Hepatocyte (in vitro differentiated cells): ENCODE results near the gene CDK17. TPM values are rescaled to one million over a fixed set of nuclear protein-coding genes. Genes with fewer than 3 reads are reported as not detected.

Experiments used
- DNase-seq: peaks from one replicate; pipeline ENCODE4 v3.0.0-alpha.2; 2016; ENCODE audit warnings: low spot score
- H2AFZ ChIP-seq: fragments of 200-600 bp; sonication (generic); 2 replicates; pipeline ENCODE4 v1.6.0; 2016; ENCODE audit warnings: antibody characterized with exemption, mild to moderate bottlenecking
- H3K27ac ChIP-seq: fragments of 200-600 bp; sonication (generic); 2 replicates; pipeline ENCODE4 v1.5.1; 2016; ENCODE audit warnings: mild to moderate bottlenecking
- H3K27me3 ChIP-seq: fragments of 200-600 bp; sonication (generic); 2 replicates; pipeline ENCODE4 v1.6.1; 2016
- H3K36me3 ChIP-seq: fragments of 200-600 bp; sonication (generic); replicated peaks from 2 replicates; pipeline ENCODE4 v1.5.1; 2016; ENCODE audit warnings: low read depth; ENCODE audit not compliant: insufficient read depth
- H3K4me1 ChIP-seq: fragments of 200-600 bp; sonication (generic); 2 replicates; pipeline ENCODE4 v1.5.1; 2016; ENCODE audit warnings: mild to moderate bottlenecking, moderate library complexity; ENCODE audit not compliant: insufficient read depth
- H3K4me2 ChIP-seq: fragments of 200-600 bp; sonication (generic); 2 replicates; pipeline ENCODE4 v1.6.0; 2016
- H3K4me3 ChIP-seq: fragments of 200-600 bp; sonication (generic); 2 replicates; pipeline ENCODE4 v1.5.1; 2016; ENCODE audit warnings: mild to moderate bottlenecking
- H3K79me2 ChIP-seq: fragments of 200-600 bp; sonication (generic); 2 replicates; pipeline ENCODE4 v1.6.0; 2017; ENCODE audit warnings: mild to moderate bottlenecking
- H3K9me2 ChIP-seq: fragments of 200-600 bp; sonication (generic); replicated peaks from 2 replicates; pipeline ENCODE4 v1.6.0; 2017; ENCODE audit warnings: mild to moderate bottlenecking; ENCODE audit not compliant: insufficient read depth
- H3K9me3 ChIP-seq: fragments of 200-600 bp; sonication (generic); 2 replicates; pipeline ENCODE4 v1.5.1; 2016; ENCODE audit warnings: low read depth, mild to moderate bottlenecking
- H4K20me1 ChIP-seq: fragments of 200-600 bp; sonication (generic); 2 replicates; pipeline ENCODE4 v1.6.0; 2016; ENCODE audit warnings: mild to moderate bottlenecking; ENCODE audit not compliant: insufficient read depth, poor library complexity, severe bottlenecking
- EZH2 ChIP-seq: fragments of 200-600 bp; sonication (generic); IDR thresholded peaks from 2 replicates; pipeline ENCODE4 v1.6.1; 2016; ENCODE audit warnings: antibody characterized with exemption, mild to moderate bottlenecking, borderline replicate concordance
- EZH2phosphoT487 ChIP-seq: fragments of 200-600 bp; sonication (generic); IDR thresholded peaks from one replicate; pipeline ENCODE4 v1.6.1; 2018; ENCODE audit warnings: antibody characterized with exemption, mild to moderate bottlenecking, low read depth, moderate library complexity; ENCODE audit not compliant: unreplicated experiment, severe bottlenecking
- WGBS: methylation state at CpG from one replicate; pipeline ENCODE4 v1.1.6; 2016; ENCODE audit warnings: low lambda C conversion rate; ENCODE audit errors: missing lambda C conversion rate; 5-methylcytosine and 5-hydroxymethylcytosine counted together
- polyA plus RNA-seq: library from polyadenylated mRNA; unstranded; fragments of >200 nt; fragmentation: Nextera tagmentation; extraction: Ambion mirVana; gene quantifications from 2 replicates; pipeline ENCODE4 v1.2.1, GENCODE V29; 2016
- total RNA-seq: library from RNA; depleted of rRNA; stranded (reverse); fragments of >200 nt; gene quantifications from 2 replicates; pipeline ENCODE4 v1.2.3, GENCODE V29; 2014
- TF ChIP-seq, protein P1 (sequence below): fragments of 200-600 bp; sonication (generic); IDR thresholded peaks from 2 replicates; pipeline ENCODE4 v1.5.1; 2016; ENCODE audit warnings: antibody characterized with exemption, mild to moderate bottlenecking; ENCODE audit not compliant: poor library complexity

The CDK17 gene
- total and polyA plus RNA-seq, 2 experiments from 2014 or later = 13.8 to 33.1 TPM

DNA sequence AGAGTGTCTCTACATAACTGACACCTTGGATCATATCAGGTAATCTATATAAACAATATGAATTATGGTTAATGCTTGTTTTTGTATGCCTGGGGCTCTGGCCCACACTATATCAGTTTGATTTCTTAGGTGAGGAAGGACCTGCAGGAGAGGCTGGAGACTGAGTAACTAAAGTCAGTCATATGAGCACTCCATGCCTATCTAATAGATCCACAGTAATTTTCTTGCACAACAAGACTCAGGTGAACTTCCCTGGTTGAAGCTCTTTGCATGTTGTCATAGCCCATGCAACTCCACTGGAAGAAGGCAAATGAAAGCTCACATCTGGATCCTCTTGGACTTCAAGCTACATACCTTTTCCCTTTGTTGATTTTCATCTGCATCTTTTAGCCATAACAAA is 62.3 kb downstream of the CDK17 start:
- H3K79me2 ChIP-seq = peaks cover 72% of the 10 kb centered on the region
- H2AFZ ChIP-seq = no peak overlapping the region
- peaks cover 8% of the 10 kb centered on the region for H3K9me3 ChIP-seq
- H3K4me2 ChIP-seq = peak overlapping the region; percentile 15
- no peaks in the 10 kb centered on the region for H4K20me1 ChIP-seq
- TF ChIP-seq EZH2 = no peak
- no peak for TF ChIP-seq EZH2phosphoT487
- TF ChIP-seq, protein P1, sequence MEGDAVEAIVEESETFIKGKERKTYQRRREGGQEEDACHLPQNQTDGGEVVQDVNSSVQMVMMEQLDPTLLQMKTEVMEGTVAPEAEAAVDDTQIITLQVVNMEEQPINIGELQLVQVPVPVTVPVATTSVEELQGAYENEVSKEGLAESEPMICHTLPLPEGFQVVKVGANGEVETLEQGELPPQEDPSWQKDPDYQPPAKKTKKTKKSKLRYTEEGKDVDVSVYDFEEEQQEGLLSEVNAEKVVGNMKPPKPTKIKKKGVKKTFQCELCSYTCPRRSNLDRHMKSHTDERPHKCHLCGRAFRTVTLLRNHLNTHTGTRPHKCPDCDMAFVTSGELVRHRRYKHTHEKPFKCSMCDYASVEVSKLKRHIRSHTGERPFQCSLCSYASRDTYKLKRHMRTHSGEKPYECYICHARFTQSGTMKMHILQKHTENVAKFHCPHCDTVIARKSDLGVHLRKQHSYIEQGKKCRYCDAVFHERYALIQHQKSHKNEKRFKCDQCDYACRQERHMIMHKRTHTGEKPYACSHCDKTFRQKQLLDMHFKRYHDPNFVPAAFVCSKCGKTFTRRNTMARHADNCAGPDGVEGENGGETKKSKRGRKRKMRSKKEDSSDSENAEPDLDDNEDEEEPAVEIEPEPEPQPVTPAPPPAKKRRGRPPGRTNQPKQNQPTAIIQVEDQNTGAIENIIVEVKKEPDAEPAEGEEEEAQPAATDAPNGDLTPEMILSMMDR = no peak
- no peak overlapping the region for H3K27ac ChIP-seq
- no peaks in the 10 kb centered on the region for H3K36me3 ChIP-seq
- no peak overlapping the region for H3K4me3 ChIP-seq
- H3K27me3 ChIP-seq = no peaks in the 10 kb centered on the region
- DNase-seq = peak; percentile 6
- no peaks in the 10 kb centered on the region for H3K4me1 ChIP-seq
- H3K9me2 ChIP-seq = no peaks in the 10 kb centered on the region

GRCh38 chr12:96336489-96336888 is 63.8 kb downstream of the CDK17 start:
- Histone ChIP-seq H3K9me3 (peaks cover 8% of the 10 kb centered on the region), H4K20me1 (no peaks in the 10 kb centered on the region), H3K9me2 (no peaks in the 10 kb centered on the region), H2AFZ (no peak overlapping the region), H3K4me1 (no peaks in the 10 kb centered on the region), H3K79me2 (peaks cover 63% of the 10 kb centered on the region), H3K4me3 (no peak overlapping the region), H3K4me2 (no peak overlapping the region), H3K36me3 (no peaks in the 10 kb centered on the region), H3K27ac (no peak overlapping the region), H3K27me3 (no peaks in the 10 kb centered on the region)
- TF ChIP-seq EZH2 (no peak), EZH2phosphoT487 (no peak)
- TF ChIP-seq, protein P1 = no peak
- no peak for DNase-seq
- WGBS = over 99% methylated on average over 4 of the region's 4 CpGs

- H3K9me2 ChIP-seq = no peaks in the 10 kb centered on the region
- no peak overlapping the region for H3K4me2 ChIP-seq
- H3K4me1 ChIP-seq = no peaks in the 10 kb centered on the region
- H4K20me1 ChIP-seq = no peaks in the 10 kb centered on the region
- WGBS = 84% methylated on average over 5 of the region's 5 CpGs
- DNase-seq = no peak
- H3K4me3 ChIP-seq = no peak overlapping the region
- H2AFZ ChIP-seq = no peak overlapping the region
- H3K36me3 ChIP-seq = no peaks in the 10 kb centered on the region
- TF ChIP-seq EZH2phosphoT487 = no peak
- TF ChIP-seq EZH2 = no peak
- TF ChIP-seq, protein P1 = no peak
- no peaks in the 10 kb centered on the region for H3K27me3 ChIP-seq
- H3K9me3 ChIP-seq = peaks cover 8% of the 10 kb centered on the region
- no peak overlapping the region for H3K27ac ChIP-seq
- H3K79me2 ChIP-seq = peaks cover 57% of the 10 kb centered on the region
Measured at GRCh38 chr12:96335270-96335669, 65.0 kb downstream of the CDK17 start.

- no peaks in the 10 kb centered on the region for H3K9me2 ChIP-seq
- peaks cover 8% of the 10 kb centered on the region for H3K9me3 ChIP-seq
- no peaks in the 10 kb centered on the region for H3K4me1 ChIP-seq
- H3K27me3 ChIP-seq = no peaks in the 10 kb centered on the region
- H3K4me2 ChIP-seq = no peak overlapping the region
- H3K79me2 ChIP-seq = peaks cover 56% of the 10 kb centered on the region
- no peaks in the 10 kb centered on the region for H3K36me3 ChIP-seq
- TF ChIP-seq EZH2 = no peak
- TF ChIP-seq EZH2phosphoT487 = no peak
- TF ChIP-seq, protein P1 = no peak
- 82% methylated on average over 2 of the region's 2 CpGs for WGBS
- H3K27ac ChIP-seq = no peak overlapping the region
- H3K4me3 ChIP-seq = no peak overlapping the region
- DNase-seq = no peak
- H4K20me1 ChIP-seq = no peaks in the 10 kb centered on the region
- H2AFZ ChIP-seq = no peak overlapping the region
Measured at GRCh38 chr12:96334502-96334901, 65.7 kb downstream of the CDK17 start.
